ENCODE measurements around the gene ELOB.

The ELOB gene

DNA sequence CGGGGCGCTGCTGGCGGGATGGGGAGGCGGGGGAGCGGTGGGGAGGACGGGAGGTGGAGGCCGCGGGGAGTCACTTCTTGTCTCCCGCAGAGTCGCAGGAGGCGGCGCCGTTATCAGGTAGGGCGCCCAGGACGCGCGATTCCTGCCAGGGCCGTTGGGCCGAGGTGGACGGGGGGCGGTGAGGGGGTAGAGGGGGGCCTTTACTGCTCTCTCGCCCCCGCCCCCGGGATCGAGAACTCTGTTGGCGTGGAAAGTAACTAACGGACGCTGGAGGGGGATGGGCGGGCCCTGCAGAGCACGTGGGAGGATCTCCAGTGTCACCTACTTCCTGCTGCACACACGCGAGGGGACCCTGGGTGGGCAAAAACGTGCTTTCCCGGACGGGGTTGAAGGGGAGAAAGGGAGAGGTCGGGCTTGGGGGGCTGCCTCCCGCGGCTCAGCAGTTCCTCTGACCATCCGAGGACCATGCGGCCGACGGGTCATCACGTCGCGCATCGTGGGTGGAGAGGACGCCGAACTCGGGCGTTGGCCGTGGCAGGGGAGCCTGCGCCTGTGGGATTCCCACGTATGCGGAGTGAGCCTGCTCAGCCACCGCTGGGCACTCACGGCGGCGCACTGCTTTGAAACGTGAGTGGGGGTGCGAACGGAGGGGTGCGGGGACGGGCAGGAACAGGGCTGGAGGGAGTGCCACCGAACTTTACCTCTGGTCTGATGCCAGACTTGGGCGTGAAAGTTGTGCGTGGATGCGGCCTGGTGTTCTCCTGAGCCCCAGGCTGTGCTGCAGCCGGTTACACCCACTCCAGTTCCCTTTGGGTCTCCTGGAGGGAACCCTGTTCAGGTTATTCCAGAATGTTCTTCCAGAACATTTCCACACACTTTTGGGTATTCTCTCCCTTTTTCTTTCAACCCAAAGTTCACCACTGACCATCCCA is 40.5 kb upstream of the ELOB start:
- no peak for ATAC-seq
- no peak for TF ChIP-seq SNAI2 (CRISPR knock-in tag; IDR thresholded peaks at IDR 0.05)

DNA sequence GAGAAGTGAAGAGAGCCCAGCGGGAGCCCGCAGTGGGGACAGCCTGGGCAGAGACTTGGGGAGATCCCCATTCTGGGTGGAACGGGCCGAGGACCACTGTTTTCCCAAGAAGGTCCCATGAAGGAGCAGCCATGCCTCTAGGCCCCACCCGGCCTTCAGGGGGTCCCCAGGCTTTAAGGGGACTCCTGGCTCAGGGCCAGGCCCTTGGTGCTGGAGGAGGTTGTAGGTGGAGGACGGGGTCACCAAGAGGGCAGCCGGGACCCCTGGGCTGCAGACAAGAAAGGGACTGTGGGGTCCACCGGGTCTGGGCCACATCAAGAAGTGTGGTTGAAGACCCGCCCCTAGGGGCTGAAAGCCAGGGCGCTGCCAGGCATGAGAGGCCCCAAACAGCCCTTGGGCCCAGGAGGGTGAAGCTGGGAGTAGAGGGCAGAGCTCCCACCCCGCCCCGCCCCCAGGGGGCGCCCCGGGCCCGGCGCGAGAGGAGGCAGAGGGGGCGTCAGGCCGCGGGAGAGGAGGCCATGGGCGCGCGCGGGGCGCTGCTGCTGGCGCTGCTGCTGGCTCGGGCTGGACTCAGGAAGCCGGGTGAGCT is 39.8 kb upstream of the ELOB start, which contains the start of gene PRSS21:
Gene PRSS21 (plus strand): TSS at position 487 of the 589 bp plus-strand sequence. CDS start 32 bp downstream, at position 519.
- no peak for ATAC-seq
- TF ChIP-seq, protein P1, sequence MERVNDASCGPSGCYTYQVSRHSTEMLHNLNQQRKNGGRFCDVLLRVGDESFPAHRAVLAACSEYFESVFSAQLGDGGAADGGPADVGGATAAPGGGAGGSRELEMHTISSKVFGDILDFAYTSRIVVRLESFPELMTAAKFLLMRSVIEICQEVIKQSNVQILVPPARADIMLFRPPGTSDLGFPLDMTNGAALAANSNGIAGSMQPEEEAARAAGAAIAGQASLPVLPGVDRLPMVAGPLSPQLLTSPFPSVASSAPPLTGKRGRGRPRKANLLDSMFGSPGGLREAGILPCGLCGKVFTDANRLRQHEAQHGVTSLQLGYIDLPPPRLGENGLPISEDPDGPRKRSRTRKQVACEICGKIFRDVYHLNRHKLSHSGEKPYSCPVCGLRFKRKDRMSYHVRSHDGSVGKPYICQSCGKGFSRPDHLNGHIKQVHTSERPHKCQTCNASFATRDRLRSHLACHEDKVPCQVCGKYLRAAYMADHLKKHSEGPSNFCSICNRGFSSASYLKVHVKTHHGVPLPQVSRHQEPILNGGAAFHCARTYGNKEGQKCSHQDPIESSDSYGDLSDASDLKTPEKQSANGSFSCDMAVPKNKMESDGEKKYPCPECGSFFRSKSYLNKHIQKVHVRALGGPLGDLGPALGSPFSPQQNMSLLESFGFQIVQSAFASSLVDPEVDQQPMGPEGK (CRISPR knock-in tag; IDR thresholded peaks at IDR 0.05; ENCODE audit: borderline replicate concordance): no peak
- no peak for TF ChIP-seq TOX (CRISPR knock-in tag; IDR thresholded peaks at IDR 0.05; ENCODE audit: borderline replicate concordance)
- TF ChIP-seq, protein P2, sequence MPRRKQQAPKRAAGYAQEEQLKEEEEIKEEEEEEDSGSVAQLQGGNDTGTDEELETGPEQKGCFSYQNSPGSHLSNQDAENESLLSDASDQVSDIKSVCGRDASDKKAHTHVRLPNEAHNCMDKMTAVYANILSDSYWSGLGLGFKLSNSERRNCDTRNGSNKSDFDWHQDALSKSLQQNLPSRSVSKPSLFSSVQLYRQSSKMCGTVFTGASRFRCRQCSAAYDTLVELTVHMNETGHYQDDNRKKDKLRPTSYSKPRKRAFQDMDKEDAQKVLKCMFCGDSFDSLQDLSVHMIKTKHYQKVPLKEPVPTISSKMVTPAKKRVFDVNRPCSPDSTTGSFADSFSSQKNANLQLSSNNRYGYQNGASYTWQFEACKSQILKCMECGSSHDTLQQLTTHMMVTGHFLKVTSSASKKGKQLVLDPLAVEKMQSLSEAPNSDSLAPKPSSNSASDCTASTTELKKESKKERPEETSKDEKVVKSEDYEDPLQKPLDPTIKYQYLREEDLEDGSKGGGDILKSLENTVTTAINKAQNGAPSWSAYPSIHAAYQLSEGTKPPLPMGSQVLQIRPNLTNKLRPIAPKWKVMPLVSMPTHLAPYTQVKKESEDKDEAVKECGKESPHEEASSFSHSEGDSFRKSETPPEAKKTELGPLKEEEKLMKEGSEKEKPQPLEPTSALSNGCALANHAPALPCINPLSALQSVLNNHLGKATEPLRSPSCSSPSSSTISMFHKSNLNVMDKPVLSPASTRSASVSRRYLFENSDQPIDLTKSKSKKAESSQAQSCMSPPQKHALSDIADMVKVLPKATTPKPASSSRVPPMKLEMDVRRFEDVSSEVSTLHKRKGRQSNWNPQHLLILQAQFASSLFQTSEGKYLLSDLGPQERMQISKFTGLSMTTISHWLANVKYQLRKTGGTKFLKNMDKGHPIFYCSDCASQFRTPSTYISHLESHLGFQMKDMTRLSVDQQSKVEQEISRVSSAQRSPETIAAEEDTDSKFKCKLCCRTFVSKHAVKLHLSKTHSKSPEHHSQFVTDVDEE (CRISPR knock-in tag; IDR thresholded peaks at IDR 0.05): no peak
- no peak for TF ChIP-seq ARNTL (CRISPR knock-in tag; IDR thresholded peaks at IDR 0.05; ENCODE audit: borderline replicate concordance, low read depth)
- TF ChIP-seq ZNF565 (CRISPR knock-in tag; conservative IDR thresholded peaks at IDR 0.05; ENCODE audit: low read depth): no peak
- no peak for TF ChIP-seq BACH2 (CRISPR knock-in tag; IDR thresholded peaks at IDR 0.05; ENCODE audit: borderline replicate concordance)
- no peak for TF ChIP-seq OSR1 (CRISPR knock-in tag; IDR thresholded peaks at IDR 0.05)
- TF ChIP-seq, protein P3, sequence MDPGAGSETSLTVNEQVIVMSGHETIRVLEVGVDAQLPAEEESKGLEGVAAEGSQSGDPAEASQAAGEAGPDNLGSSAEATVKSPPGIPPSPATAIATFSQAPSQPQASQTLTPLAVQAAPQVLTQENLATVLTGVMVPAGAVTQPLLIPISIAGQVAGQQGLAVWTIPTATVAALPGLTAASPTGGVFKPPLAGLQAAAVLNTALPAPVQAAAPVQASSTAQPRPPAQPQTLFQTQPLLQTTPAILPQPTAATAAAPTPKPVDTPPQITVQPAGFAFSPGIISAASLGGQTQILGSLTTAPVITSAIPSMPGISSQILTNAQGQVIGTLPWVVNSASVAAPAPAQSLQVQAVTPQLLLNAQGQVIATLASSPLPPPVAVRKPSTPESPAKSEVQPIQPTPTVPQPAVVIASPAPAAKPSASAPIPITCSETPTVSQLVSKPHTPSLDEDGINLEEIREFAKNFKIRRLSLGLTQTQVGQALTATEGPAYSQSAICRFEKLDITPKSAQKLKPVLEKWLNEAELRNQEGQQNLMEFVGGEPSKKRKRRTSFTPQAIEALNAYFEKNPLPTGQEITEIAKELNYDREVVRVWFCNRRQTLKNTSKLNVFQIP (CRISPR knock-in tag; IDR thresholded peaks at IDR 0.05; ENCODE audit: borderline replicate concordance, low read depth): no peak
- TF ChIP-seq CSDC2 (CRISPR knock-in tag; IDR thresholded peaks at IDR 0.05): no peak
- no peak for TF ChIP-seq ZNF70 (CRISPR knock-in tag; IDR thresholded peaks at IDR 0.05)

DNA sequence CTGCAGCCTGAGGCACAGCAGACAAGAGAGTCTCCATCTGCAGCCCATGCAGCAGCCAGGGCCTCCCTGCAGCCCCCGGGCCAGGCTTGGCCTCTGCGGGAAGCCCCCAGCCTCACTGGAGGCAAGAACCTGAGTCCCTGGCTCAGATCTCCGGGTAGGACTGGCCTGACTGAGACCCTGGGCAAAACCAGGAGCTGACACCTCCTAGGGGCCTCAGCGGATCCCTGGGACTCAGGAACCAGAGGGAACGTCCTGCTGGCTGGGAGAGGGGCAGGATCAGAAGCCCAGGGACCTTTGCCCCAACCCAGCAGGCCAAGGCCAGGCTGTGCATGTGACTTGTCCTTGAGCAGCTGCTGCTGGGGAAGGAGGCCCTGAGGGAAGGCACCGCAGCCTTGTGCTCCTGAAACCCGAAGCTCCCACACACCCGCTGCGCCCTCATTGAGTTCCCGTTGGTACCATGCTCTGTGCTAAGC is 38.3 kb upstream of the ELOB start:
- no peak for ATAC-seq
- TF ChIP-seq RARB (CRISPR knock-in tag; IDR thresholded peaks at IDR 0.05): no peak
- TF ChIP-seq, protein P4, sequence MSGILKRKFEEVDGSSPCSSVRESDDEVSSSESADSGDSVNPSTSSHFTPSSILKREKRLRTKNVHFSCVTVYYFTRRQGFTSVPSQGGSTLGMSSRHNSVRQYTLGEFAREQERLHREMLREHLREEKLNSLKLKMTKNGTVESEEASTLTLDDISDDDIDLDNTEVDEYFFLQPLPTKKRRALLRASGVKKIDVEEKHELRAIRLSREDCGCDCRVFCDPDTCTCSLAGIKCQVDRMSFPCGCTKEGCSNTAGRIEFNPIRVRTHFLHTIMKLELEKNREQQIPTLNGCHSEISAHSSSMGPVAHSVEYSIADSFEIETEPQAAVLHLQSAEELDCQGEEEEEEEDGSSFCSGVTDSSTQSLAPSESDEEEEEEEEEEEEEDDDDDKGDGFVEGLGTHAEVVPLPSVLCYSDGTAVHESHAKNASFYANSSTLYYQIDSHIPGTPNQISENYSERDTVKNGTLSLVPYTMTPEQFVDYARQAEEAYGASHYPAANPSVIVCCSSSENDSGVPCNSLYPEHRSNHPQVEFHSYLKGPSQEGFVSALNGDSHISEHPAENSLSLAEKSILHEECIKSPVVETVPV (CRISPR knock-in tag; IDR thresholded peaks at IDR 0.05): no peak
- no peak for TF ChIP-seq TOX (CRISPR knock-in tag; IDR thresholded peaks at IDR 0.05; ENCODE audit: borderline replicate concordance)
- no peak for TF ChIP-seq ZFP30 (CRISPR knock-in tag; IDR thresholded peaks at IDR 0.05)
- TF ChIP-seq ZC3H10 (CRISPR knock-in tag; IDR thresholded peaks at IDR 0.05): no peak
- TF ChIP-seq ZNF8 (CRISPR knock-in tag; IDR thresholded peaks at IDR 0.05): no peak
- TF ChIP-seq, protein P5, sequence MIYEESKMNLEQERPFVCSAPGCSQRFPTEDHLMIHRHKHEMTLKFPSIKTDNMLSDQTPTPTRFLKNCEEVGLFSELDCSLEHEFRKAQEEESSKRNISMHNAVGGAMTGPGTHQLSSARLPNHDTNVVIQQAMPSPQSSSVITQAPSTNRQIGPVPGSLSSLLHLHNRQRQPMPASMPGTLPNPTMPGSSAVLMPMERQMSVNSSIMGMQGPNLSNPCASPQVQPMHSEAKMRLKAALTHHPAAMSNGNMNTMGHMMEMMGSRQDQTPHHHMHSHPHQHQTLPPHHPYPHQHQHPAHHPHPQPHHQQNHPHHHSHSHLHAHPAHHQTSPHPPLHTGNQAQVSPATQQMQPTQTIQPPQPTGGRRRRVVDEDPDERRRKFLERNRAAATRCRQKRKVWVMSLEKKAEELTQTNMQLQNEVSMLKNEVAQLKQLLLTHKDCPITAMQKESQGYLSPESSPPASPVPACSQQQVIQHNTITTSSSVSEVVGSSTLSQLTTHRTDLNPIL (CRISPR knock-in tag; IDR thresholded peaks at IDR 0.05; ENCODE audit: low read depth): no peak
